HPDE6-E6E7 (cell line): ENCODE data around the gene PPP2R2D.
"Not testable (repeated sequence)": the region's sequence is repeated elsewhere in the genome, so short reads cannot be mapped to it uniquely, and the experiment has no call there.

ENCODE experiments used
- DNase-seq: peaks from one replicate; pipeline ENCODE4 v3.0.0; 2011; ENCODE audit warnings: missing footprints; ENCODE audit errors: extremely low spot score

The PPP2R2D gene

GRCh38 chr10:131868436-131868835 lies 32.4 kb upstream of the PPP2R2D start:
- DNase-seq: no peak

GRCh38 chr10:131869344-131869743 lies 31.5 kb upstream of the PPP2R2D start:
- no peak for DNase-seq

DNA sequence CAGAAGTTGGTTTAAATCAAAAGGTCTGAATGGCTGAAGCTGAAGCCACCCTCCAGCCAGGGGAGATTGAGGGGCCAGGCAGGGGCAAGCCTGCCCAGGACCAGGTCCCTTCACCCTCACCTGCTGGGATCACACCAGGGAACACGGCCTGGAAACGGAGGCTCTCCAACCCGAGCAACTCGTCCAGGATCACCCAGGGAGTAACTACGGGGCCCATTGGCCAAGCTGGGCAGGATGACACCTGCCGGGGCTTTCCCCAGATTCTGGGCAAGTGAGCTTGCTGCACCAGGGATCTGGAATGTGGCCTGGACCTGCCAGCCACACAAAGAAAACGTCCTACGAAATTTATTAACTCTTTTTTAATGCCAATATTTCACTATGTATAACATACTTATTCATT lies 30.4 kb upstream of the PPP2R2D start:
- no peak for DNase-seq

GRCh38 chr10:131870831-131871672 lies 29.8 kb upstream of the PPP2R2D start:
- DNase-seq: no peak

- no peak for DNase-seq
Observed at GRCh38 chr10:131871673-131872005, 29.2 kb upstream of the PPP2R2D start.

DNA sequence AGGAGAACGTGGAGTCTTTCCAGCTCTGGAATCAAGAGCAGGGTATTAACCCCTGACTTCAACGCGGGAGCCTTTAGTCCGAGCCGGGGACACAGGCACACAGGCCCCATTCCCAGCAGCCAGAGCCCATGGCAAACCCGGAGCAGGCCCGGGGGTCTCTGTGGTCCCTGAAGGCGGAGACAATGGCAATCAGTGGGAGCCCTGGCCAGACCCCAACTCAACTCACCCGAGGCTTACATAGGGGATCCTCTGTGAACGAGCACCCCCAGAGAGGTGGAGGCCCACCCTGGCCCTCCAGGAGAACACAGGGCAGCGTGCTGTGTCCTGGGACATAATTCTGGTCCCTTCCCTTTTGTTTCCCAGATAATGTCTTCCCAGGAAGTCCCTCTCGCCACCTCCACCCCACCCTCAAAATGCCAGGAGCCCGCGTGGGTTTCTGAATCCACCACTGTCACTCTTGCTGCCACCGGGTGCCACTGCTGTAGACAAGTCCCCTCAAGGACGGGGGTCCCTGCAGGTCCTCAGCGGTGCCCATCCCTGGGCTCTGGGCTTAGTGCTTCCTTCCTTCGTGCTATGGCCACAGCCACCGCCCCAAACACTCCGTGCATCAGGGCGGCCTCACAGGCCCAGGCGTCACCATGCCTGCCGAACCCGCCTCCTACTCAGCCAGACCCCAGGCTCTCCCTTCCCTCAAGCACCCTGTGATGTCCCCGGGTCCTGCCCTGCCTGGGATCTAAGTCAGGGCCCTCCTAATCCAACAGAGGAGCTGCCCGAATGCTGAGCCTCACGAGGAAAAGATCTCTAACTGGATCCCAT lies 28.6 kb upstream of the PPP2R2D start:
- DNase-seq: no peak

DNA sequence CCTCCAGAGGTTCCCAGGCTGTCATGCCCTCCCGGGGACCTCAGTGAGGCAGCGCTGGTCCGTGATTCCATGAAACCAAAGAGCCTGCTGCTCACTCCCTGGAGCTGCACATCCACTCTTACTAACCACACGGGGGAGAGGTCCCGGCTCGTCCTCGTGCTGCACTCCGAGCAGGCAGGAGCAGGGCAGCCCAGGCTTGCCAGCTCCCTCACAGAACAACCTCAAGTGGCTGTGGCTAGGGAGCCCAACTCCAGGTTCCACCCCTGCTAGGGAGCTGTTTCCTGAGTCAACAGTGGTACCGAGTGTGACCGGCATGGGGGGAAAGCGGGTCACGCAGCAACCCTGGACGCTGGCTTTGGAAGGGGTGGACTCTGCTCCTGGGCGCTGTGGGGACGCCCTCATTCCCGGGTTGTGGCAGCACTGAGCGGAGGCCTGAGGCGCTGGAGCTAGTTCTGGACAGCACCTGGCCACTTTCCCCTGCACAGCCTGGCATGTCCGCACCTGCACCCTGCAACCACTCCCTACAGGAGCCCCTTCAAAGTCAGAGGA lies 27.9 kb upstream of the PPP2R2D start:
- DNase-seq: no peak

GRCh38 chr10:131874991-131875451 lies 25.8 kb upstream of the PPP2R2D start:
- peak; percentile 63 for DNase-seq

- DNase-seq: no peak
Observed at GRCh38 chr10:131875501-131875900, 25.3 kb upstream of the PPP2R2D start.

DNA sequence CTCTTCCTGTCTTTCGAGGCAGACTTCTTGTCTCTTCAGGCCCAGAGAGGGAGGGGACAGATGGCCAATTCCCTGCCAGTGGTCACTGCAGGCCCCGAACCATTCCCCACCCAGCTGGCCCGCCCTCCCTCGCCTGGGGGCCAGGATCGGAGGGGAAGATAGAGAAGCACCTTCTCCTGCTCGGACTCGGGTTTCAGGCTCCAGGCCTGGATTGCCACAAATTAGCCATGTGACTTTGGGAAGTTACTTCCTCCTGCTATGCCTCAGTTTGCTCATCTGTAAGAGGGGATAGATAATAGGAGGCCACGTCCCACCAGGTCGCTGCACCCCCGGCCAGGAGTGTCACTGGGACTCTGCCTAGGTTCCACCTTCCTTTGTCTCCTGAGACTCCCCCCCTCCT lies 24.8 kb upstream of the PPP2R2D start:
- DNase-seq: no peak

DNA sequence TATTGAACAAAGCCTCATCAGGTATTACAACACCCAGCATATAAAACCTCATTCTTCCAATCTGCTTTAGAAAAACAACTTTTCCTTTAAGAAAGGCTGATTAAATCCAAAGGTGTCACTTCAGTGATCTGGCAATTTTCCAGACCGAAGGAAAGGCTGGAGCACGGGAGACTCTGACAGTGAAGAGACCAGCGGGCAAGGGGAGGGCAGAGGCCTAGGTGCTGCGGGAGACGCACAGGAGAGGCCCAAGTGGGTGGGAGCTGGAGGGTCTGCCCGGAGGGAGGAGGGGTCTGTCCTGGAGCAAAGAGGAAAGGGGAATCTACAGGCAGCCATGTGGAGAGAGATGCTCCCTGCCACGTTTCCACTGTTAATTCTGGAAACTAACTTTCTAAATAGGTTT lies 24.3 kb upstream of the PPP2R2D start:
- DNase-seq: no peak

GRCh38 chr10:131880016-131880590 lies 20.7 kb upstream of the PPP2R2D start:
- DNase-seq: no peak

GRCh38 chr10:131881104-131881880 lies 19.5 kb upstream of the PPP2R2D start:
- no peak for DNase-seq

DNA sequence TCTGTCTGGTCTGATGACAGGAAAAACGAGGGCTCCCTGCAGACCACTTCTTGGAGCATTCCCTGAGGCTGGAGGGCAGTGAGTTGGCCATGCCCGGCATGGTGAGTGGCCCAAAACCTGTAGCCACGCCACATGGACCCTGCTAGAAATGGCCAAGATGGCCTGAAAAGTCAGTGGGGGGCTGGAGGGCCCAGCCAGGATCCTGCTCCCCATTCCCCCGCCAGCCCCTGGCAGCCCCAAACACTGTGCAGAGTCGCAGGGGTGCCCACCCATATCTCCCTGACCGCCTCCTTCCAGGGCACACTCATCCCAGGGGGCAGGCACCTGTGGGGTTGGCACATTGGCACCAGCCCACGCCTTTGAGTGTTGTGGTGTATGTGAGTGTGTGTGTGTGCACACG lies 18.7 kb upstream of the PPP2R2D start:
- DNase-seq: no peak

DNA sequence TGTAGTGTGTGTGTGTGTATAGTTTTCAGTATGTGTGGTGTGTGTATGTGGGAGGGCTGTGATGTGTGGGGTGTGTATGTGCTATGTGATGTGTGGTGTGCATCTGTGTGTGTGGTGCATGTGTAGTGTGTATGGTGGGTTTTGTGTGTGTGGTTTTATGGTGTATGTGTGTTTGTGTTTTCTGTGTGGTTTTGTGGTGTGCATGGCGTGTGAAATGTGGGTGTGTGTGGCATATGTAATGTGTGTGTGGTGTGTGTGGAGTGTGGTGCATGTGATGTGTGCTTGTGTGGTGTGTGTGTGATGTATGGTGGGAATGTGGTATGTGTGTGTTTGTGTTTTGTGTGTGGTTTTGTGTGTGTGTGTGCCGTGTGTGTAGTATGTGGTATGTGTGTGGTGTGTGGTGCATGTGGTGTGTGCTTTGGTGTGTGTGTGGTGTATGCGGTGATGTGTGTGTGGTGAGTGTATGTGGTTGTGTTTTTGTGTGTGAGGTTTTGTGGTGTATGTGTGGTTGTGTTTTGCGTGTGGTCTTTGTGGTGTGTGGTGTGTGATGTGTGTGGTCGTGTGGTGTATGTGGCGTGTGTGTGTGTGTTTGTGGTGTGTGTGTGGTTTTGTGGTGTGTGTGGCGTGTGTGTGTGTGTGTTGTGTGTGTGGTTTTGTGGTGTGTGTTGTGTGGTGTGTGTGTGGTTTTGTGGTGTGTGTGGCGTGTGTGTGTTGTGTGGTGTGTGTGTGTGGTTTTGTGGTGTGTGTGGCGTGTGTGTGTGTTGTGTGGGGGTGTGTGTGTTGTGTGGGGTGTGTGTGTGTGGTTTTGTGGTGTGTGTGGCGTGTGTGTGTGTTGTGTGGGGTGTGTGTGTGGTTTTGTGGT lies 18.0 kb upstream of the PPP2R2D start:
- DNase-seq: no peak

- not testable (repeated sequence) for DNase-seq
Observed at GRCh38 chr10:131883621-131884393, 17.0 kb upstream of the PPP2R2D start.

GRCh38 chr10:131885391-131886165 lies 15.2 kb upstream of the PPP2R2D start:
- no peak for DNase-seq

- DNase-seq: no peak
Observed at GRCh38 chr10:131886237-131886636, 14.6 kb upstream of the PPP2R2D start.

DNA sequence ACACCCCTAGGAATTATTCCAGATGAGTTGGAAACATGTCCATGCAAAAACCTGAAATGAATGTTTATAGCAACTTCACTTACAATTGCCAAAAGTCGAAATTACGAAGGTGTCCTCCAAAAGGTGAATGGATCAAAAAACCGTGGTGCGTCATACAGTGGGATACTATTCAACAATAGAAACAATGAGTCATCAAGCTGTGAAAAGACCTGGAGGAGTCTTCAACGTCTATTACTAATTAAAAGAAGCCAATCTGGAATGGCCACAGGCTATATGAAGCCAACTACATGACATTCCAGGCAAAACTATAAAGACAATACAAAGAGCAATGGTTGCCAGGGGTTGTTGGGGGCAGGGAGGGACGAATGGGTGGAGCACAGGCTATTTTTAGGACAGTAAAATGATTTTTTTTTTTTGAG lies 12.6 kb upstream of the PPP2R2D start:
- peak; percentile 76 for DNase-seq
